Liver (tissue), 3 donors: ENCODE data around the gene CERT1.

Experiments
- ATF3 ChIP-seq: IDR thresholded peaks from 2 replicates; pipeline ENCODE4 v1.6.1; 2016; ENCODE audit warnings: antibody characterized with exemption
- CTCF ChIP-seq: fragments of 150-350 bp; IDR thresholded peaks from 2 replicates; pipeline ENCODE4 v1.5.1; 2017; ENCODE audit warnings: improper control_type of control experiment, low read depth, low read length; ENCODE audit not compliant: missing input control
- EGR1 ChIP-seq, 2 donors: IDR thresholded peaks; 2 replicates each; pipeline ENCODE4 v1.6.1; 2016 to 2018; ENCODE audit warnings: antibody characterized with exemption in 2 of 2, low read depth in 2 of 2
- GABPA ChIP-seq, 2 donors: IDR thresholded peaks in 1 of 2; conservative IDR thresholded peaks in 1 of 2; 2 replicates each; pipeline ENCODE4 v1.6.1; 2016; ENCODE audit warnings: antibody characterized with exemption in 2 of 2, mild to moderate bottlenecking in 1 of 2, moderate library complexity in 1 of 2
- HNF4G ChIP-seq: IDR thresholded peaks from 2 replicates; pipeline ENCODE4 v1.6.1; 2016; ENCODE audit warnings: antibody characterized with exemption
- JUND ChIP-seq, 2 donors: IDR thresholded peaks; 2 replicates each; pipeline ENCODE4 v1.6.1; 2016; ENCODE audit warnings: antibody characterized with exemption in 2 of 2
- MAX ChIP-seq: IDR thresholded peaks from 2 replicates; pipeline ENCODE4 v1.6.1; 2016; ENCODE audit warnings: antibody characterized with exemption
- REST ChIP-seq: IDR thresholded peaks from 2 replicates; pipeline ENCODE4 v1.6.1; 2016; ENCODE audit warnings: antibody characterized with exemption, mild to moderate bottlenecking
- TAF1 ChIP-seq: conservative IDR thresholded peaks from 2 replicates; pipeline ENCODE4 v1.6.1; 2016; ENCODE audit warnings: antibody characterized with exemption, mild to moderate bottlenecking
- ZBTB33 ChIP-seq: IDR thresholded peaks from 2 replicates; pipeline ENCODE4 v1.6.1; 2016; ENCODE audit warnings: antibody characterized with exemption
- donor health status: healthy.
- donor health status: healthy.

- TF ChIP-seq MAX = no peak
- no peak for TF ChIP-seq REST
- TF ChIP-seq ZBTB33 = no peak
- TF ChIP-seq CTCF = no peak
- no peak for TF ChIP-seq TAF1
- TF ChIP-seq EGR1 (IDR thresholded peaks at IDR 0.05; ENCODE audit: low read depth in 2 of 2) = no peak
- TF ChIP-seq ATF3 = no peak
- no peak for TF ChIP-seq JUND (IDR thresholded peaks at IDR 0.05)
- no peak for TF ChIP-seq GABPA (IDR thresholded peaks at IDR 0.05 in 1 of 2, conservative IDR thresholded peaks at IDR 0.05 in 1 of 2)
- TF ChIP-seq HNF4G = no peak
These were observed 8.3 kb upstream of the CERT1 start for GRCh38 chr5:75519761-75520160.
